Breast epithelium (tissue), 4 donors: ENCODE data around the gene CCDC175. TPM values are rescaled to one million over a fixed set of nuclear protein-coding genes. Genes with fewer than 3 reads are reported as not detected.
A peak's percentile ranks its signal among the peaks of the same experiment; 100 is the strongest.

Source experiments
- DNase-seq, 2 donors: peaks; one replicate each; pipeline ENCODE4 v3.0.0-alpha.2; 2019; ENCODE audit warnings: low spot score in 2 of 2
- H3K27ac ChIP-seq, 2 donors: fragments of 200-600 bp; sonication (generic) in 1 of 2; one replicate each; pipeline ENCODE4 v1.5.1; 2016 to 2019; ENCODE audit warnings: mild to moderate bottlenecking in 1 of 2
- H3K27me3 ChIP-seq, 2 donors: fragments of 200-600 bp; sonication (generic) in 1 of 2; one replicate each; pipeline versions ENCODE4 v1.5.1 to v1.6.0; 2017 to 2019; ENCODE audit warnings: control low read depth in 1 of 2, mild to moderate bottlenecking in 1 of 2
- H3K36me3 ChIP-seq: fragments of 200-600 bp; one replicate; pipeline ENCODE4 v1.5.1; 2019
- H3K4me1 ChIP-seq, 2 donors: fragments of 200-600 bp; sonication (generic); one replicate each; pipeline ENCODE4 v1.5.1; 2016 to 2019; ENCODE audit warnings: control low read depth in 1 of 2
- H3K4me3 ChIP-seq, 3 donors: fragments of 200-600 bp; sonication (generic); 1 replicate in 2 of 3; 2 replicates in 1 of 3; pipeline ENCODE4 v1.5.1; 2016 to 2019; ENCODE audit warnings: mild to moderate bottlenecking in 3 of 3, moderate library complexity in 2 of 3
- H3K9me3 ChIP-seq, 2 donors: fragments of 200-600 bp; sonication (generic) in 1 of 2; one replicate each; pipeline ENCODE4 v1.5.1; 2016 to 2019; ENCODE audit warnings: control low read depth in 1 of 2
- POLR2A ChIP-seq: fragments of 450-650 bp; IDR thresholded peaks from one replicate; pipeline ENCODE4 v1.6.1; 2016; ENCODE audit warnings: antibody characterized with exemption, mild to moderate bottlenecking, moderate library complexity
- POLR2AphosphoS5 ChIP-seq, 3 donors: sonication (generic); formaldehyde crosslinking; IDR thresholded peaks; one replicate each; pipeline ENCODE4 v1.6.1; 2017; ENCODE audit warnings: antibody characterized with exemption in 3 of 3
- intact Hi-C: fragments of 100-400 bp; cut with DNase I; formaldehyde crosslinking; loops from one replicate; pipeline ENCODE4 v1.15.1; 2023; ENCODE audit warnings: low total_unique reads
- total RNA-seq, 3 donors: library from RNA; depleted of rRNA; stranded (reverse); fragments of >200 nt; gene quantifications; one replicate each; pipeline ENCODE4 v1.1.0, GENCODE V29; 2016
- TF ChIP-seq, protein P1 (sequence below), 3 donors: fragments of 450-650 bp; IDR thresholded peaks; one replicate each; pipeline ENCODE4 v1.5.1; 2016 to 2017; ENCODE audit warnings: antibody characterized with exemption in 3 of 3, mild to moderate bottlenecking in 3 of 3, moderate library complexity in 3 of 3

The CCDC175 gene
- total RNA-seq, 3 donors from 2014 or later: 0.33 TPM; not detected in 2

DNA sequence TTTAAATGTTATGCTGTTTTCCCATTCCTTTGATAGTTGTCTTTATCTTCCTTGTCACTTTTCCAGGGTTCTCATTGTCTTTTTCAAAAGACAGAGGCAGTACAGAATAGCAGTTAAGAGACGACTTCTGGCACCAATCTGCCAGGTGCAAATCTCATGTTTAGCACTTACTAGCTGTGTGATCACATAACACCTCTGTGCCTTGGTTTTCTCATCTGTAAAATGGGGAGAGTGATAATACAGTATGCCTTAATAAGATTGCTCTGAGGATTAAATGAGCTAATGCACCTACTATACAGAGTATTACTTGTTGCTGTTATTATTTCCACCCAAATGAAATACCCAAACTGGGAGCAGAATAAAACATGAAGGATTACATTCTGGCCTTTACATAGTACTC is 116.2 kb downstream of the CCDC175 start:
- no peaks in the 10 kb centered on the region for H3K27me3 ChIP-seq
- H3K4me3 ChIP-seq: no peak overlapping the region
- DNase-seq: no peak
- no peak overlapping the region for H3K27ac ChIP-seq
- no peaks in the 10 kb centered on the region for H3K9me3 ChIP-seq
- no peaks in the 10 kb centered on the region for H3K36me3 ChIP-seq
- intact Hi-C loops: no loop called here
- TF ChIP-seq POLR2A: no peak
- TF ChIP-seq, protein P1, sequence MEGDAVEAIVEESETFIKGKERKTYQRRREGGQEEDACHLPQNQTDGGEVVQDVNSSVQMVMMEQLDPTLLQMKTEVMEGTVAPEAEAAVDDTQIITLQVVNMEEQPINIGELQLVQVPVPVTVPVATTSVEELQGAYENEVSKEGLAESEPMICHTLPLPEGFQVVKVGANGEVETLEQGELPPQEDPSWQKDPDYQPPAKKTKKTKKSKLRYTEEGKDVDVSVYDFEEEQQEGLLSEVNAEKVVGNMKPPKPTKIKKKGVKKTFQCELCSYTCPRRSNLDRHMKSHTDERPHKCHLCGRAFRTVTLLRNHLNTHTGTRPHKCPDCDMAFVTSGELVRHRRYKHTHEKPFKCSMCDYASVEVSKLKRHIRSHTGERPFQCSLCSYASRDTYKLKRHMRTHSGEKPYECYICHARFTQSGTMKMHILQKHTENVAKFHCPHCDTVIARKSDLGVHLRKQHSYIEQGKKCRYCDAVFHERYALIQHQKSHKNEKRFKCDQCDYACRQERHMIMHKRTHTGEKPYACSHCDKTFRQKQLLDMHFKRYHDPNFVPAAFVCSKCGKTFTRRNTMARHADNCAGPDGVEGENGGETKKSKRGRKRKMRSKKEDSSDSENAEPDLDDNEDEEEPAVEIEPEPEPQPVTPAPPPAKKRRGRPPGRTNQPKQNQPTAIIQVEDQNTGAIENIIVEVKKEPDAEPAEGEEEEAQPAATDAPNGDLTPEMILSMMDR (IDR thresholded peaks at IDR 0.05): no peak
- TF ChIP-seq POLR2AphosphoS5 (IDR thresholded peaks at IDR 0.05): no peak
- H3K4me1 ChIP-seq: peaks cover 4 to 9% of the 10 kb centered on the region in 2 donors

DNA sequence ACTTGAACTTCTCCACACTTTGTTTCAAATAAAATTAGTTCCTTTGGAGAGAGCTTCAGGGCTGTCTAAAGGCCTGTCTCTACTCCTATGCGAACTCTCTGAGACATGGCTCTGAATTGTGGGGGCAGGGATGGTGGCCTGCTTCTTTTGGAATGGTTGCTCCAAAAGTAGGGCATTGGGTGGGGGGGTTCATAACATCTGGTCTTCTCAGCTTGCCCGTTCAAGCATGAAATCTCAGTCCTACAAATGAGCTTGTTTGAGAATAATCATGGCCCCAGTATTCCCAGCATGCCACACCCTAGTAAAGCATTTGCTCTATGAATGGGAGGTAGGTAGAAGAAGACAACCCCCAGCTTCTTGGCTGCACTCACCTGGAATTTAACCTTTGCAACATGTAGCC is 118.1 kb downstream of the CCDC175 start:
- no peak for DNase-seq
- Histone ChIP-seq H3K9me3 (no peaks in the 10 kb centered on the region), H3K4me3 (no peak overlapping the region), H3K4me1 (no peaks in the 10 kb centered on the region), H3K27ac (no peak overlapping the region), H3K36me3 (no peaks in the 10 kb centered on the region), H3K27me3 (no peaks in the 10 kb centered on the region)
- intact Hi-C loops: no loop called here
- no peak for TF ChIP-seq POLR2AphosphoS5 (IDR thresholded peaks at IDR 0.05)
- no peak for TF ChIP-seq POLR2A
- TF ChIP-seq, protein P1 (IDR thresholded peaks at IDR 0.05): no peak

DNA sequence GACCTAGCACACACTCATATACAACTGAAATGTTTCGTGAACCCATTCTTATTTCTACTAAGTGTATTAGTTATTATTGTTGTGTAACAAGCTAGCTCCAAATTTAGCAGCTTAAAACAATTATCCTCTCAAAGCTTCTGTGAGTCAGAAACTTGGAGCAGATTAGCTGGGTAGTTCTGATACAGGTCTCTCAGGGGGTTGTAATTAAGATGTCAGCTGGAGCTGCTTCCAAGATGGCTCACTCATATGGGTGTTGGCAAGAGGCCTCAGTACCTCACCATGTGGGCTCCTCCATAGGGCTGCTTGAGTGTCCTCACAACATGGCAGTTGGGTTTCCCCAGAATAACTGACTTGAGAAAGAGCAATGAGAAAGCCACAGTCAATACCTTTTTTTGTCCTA is 121.2 kb downstream of the CCDC175 start:
- no peaks in the 10 kb centered on the region for H3K27me3 ChIP-seq
- DNase-seq: no peak
- H3K9me3 ChIP-seq: no peaks in the 10 kb centered on the region
- H3K27ac ChIP-seq: peak overlapping the region in 1 of 2 donors; percentile 74
- intact Hi-C loops: no loop called here
- TF ChIP-seq POLR2A (no peak), POLR2AphosphoS5 (IDR thresholded peaks at IDR 0.05) (no peak)
- TF ChIP-seq, protein P1 (IDR thresholded peaks at IDR 0.05): no peak
- H3K4me3 ChIP-seq: no peak overlapping the region
- H3K36me3 ChIP-seq: no peaks in the 10 kb centered on the region
- H3K4me1 ChIP-seq: no peaks in the 10 kb centered on the region

Other genes starting within 250 kb of the CCDC175 start
- 1 to 10 TPM; 4.4 to 5.9 (median 5.1) TPM for gene GPR135, start 111.4 kb downstream of the CCDC175 start, total RNA-seq
- 10 to 100 TPM; 56.5 to 74.4 (median 70.9) TPM for gene L3HYPDH, start 92.4 kb downstream of the CCDC175 start, total RNA-seq
- gene JKAMP, start 92.3 kb downstream of the CCDC175 start, total RNA-seq: 10 to 100 TPM; 53.4 to 74.8 (median 64.8) TPM